HEK293 (cell line): ENCODE measurements around the gene EOGT.

Source experiments
- CTCF ChIA-PET: fragments of 350-600 bp; formaldehyde crosslinking; extraction: SDS; loops from one replicate; lab custom pipeline; 2021; ENCODE audit warnings: antibody characterized with exemption; lab: Yijun Ruan, JAX
- POLR2A ChIA-PET: fragments of 300-600 bp; formaldehyde crosslinking; extraction: SDS; loops from one replicate; lab custom pipeline; 2020; ENCODE audit warnings: antibody characterized with exemption, inconsistent platforms; lab: Yijun Ruan, JAX
- H3K27ac ChIP-seq: fragments of 200-500 bp; sonication (Bioruptor generic); 2 replicates; pipeline ENCODE4 v1.5.1; 2014; ENCODE audit warnings: low read depth, low read length, control low read depth, inconsistent platforms; ENCODE audit errors: extremely low read depth
- H3K36me3 ChIP-seq, 2 experiments: fragments of 200-500 bp in 1 of 2; sonication (Bioruptor generic) in 1 of 2; 1 replicate in 1 of 2; 2 replicates in 1 of 2; pipeline ENCODE4 v1.5.1; 2014 to 2017; ENCODE audit warnings: inconsistent platforms in 2 of 2, low read length in 2 of 2; ENCODE audit not compliant: control insufficient read depth in 2 of 2, insufficient read depth in 1 of 2
- H3K4me1 ChIP-seq: fragments of 200-500 bp; sonication (Bioruptor generic); 2 replicates; pipeline ENCODE4 v1.5.1; 2014; ENCODE audit warnings: mild to moderate bottlenecking, low read length, inconsistent platforms; ENCODE audit not compliant: control insufficient read depth, insufficient read depth
- H3K4me3 ChIP-seq: 2 replicates; pipeline ENCODE4 v1.5.1; 2011; ENCODE audit warnings: low read depth, mild to moderate bottlenecking, control low read depth, low read length, moderate library complexity
- H3K9me3 ChIP-seq: fragments of 200-500 bp; sonication (Bioruptor generic); 2 replicates; pipeline ENCODE4 v1.5.1; 2014; ENCODE audit warnings: low read depth, low read length, inconsistent platforms; ENCODE audit not compliant: control insufficient read depth, insufficient read depth
- SALL2 ChIP-seq: fragments of 450-650 bp; formaldehyde crosslinking; IDR thresholded peaks from 2 replicates; pipeline ENCODE4 v1.5.0; 2017; ENCODE audit warnings: missing biosample characterization, mild to moderate bottlenecking, missing genetic modification characterization, borderline replicate concordance
- TCF7L2 ChIP-seq: IDR thresholded peaks from 2 replicates; pipeline ENCODE4 v1.6.1; 2011; ENCODE audit warnings: low read depth, mild to moderate bottlenecking, inconsistent platforms, low read length, moderate library complexity, borderline replicate concordance
- ZBTB8A ChIP-seq: fragments of 450-650 bp; formaldehyde crosslinking; IDR thresholded peaks from 2 replicates; pipeline ENCODE4 v1.5.1; 2016; ENCODE audit warnings: missing biosample characterization, missing genetic modification characterization
- ZEB2 ChIP-seq: fragments of 450-650 bp; formaldehyde crosslinking; IDR thresholded peaks from 2 replicates; pipeline ENCODE4 v1.5.1; 2016; ENCODE audit warnings: missing biosample characterization, missing genetic modification characterization
- ZFP37 ChIP-seq: fragments of 450-650 bp; formaldehyde crosslinking; IDR thresholded peaks from 2 replicates; pipeline ENCODE4 v1.5.1; 2016; ENCODE audit warnings: missing biosample characterization, missing genetic modification characterization
- ZNF121 ChIP-seq: fragments of 450-650 bp; formaldehyde crosslinking; IDR thresholded peaks from 2 replicates; pipeline ENCODE4 v1.5.1; 2016; ENCODE audit warnings: missing biosample characterization, missing genetic modification characterization
- ZNF23 ChIP-seq: fragments of 450-650 bp; formaldehyde crosslinking; IDR thresholded peaks from 2 replicates; pipeline ENCODE4 v1.5.1; 2016; ENCODE audit warnings: missing biosample characterization, missing genetic modification characterization, borderline replicate concordance
- ZNF585B ChIP-seq: fragments of 450-650 bp; formaldehyde crosslinking; IDR thresholded peaks from 2 replicates; pipeline ENCODE4 v1.5.1; 2016; ENCODE audit warnings: missing biosample characterization, missing genetic modification characterization
- ZSCAN30 ChIP-seq: fragments of 450-650 bp; IDR thresholded peaks from 2 replicates; pipeline ENCODE4 v1.5.1; 2018; ENCODE audit warnings: missing biosample characterization, mild to moderate bottlenecking, missing genetic modification characterization, moderate library complexity
- ZXDB ChIP-seq: fragments of 450-650 bp; formaldehyde crosslinking; IDR thresholded peaks from 2 replicates; pipeline ENCODE4 v1.5.1; 2016; ENCODE audit warnings: missing biosample characterization, missing genetic modification characterization
- TF ChIP-seq, protein P1 (sequence below): fragments of 450-650 bp; formaldehyde crosslinking; IDR thresholded peaks from 2 replicates; pipeline ENCODE4 v1.5.1; 2017; ENCODE audit warnings: missing biosample characterization, missing genetic modification characterization
- TF ChIP-seq, protein P2 (sequence below): fragments of 450-650 bp; formaldehyde crosslinking; IDR thresholded peaks from 2 replicates; pipeline ENCODE4 v1.5.1; 2017; ENCODE audit warnings: missing biosample characterization, mild to moderate bottlenecking, missing genetic modification characterization, moderate library complexity
- TF ChIP-seq, protein P3 (sequence below): sonication (generic); formaldehyde crosslinking; IDR thresholded peaks from 2 replicates; pipeline ENCODE4 v1.8.1; 2022; ENCODE audit warnings: mild to moderate bottlenecking, moderate library complexity, missing genetic modification reagents
- TF ChIP-seq, protein P4 (sequence below): fragments of 450-650 bp; formaldehyde crosslinking; IDR thresholded peaks from 2 replicates; pipeline ENCODE4 v1.5.1; 2016; ENCODE audit warnings: missing biosample characterization, missing genetic modification characterization
- TF ChIP-seq, protein P5 (sequence below): fragments of 450-650 bp; formaldehyde crosslinking; IDR thresholded peaks from 2 replicates; pipeline ENCODE4 v1.5.1; 2016; ENCODE audit warnings: missing biosample characterization, missing genetic modification characterization
- TF ChIP-seq, protein P6 (sequence below): fragments of 450-650 bp; formaldehyde crosslinking; IDR thresholded peaks from 2 replicates; pipeline ENCODE4 v1.5.1; 2016; ENCODE audit warnings: missing biosample characterization, missing genetic modification characterization, borderline replicate concordance

The EOGT gene

DNA sequence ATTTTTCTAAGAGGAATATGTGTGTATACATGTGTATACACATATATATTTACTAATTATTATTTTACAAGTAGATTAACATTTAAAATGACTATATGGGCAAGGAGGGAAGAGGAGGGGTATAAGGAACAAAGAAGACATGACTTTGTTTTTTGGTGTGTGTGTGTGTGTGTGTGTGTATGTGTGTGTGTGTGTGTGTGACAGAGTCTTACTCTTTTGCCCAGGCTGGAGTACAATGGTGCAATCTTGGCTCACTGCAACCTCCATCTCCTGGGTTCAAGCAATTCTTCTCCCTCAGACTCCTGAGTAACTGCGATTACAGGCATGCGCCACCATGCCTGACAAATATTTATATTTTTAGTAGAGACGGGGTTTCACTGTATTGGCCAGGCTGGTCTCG is 2.6 kb upstream of the EOGT start:
- TF ChIP-seq, protein P1, sequence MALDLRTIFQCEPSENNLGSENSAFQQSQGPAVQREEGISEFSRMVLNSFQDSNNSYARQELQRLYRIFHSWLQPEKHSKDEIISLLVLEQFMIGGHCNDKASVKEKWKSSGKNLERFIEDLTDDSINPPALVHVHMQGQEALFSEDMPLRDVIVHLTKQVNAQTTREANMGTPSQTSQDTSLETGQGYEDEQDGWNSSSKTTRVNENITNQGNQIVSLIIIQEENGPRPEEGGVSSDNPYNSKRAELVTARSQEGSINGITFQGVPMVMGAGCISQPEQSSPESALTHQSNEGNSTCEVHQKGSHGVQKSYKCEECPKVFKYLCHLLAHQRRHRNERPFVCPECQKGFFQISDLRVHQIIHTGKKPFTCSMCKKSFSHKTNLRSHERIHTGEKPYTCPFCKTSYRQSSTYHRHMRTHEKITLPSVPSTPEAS (tag by site-specific recombination): peak; percentile 68
- no peak for TF ChIP-seq ZFP37 (tag by site-specific recombination)
- TF ChIP-seq ZNF121 (tag by site-specific recombination): 0 out of 2 replicates have a peak, but pooled peaks have one; percentile 36
- no peak overlapping the region for H3K4me3 ChIP-seq
- no peaks in the 10 kb centered on the region for H3K9me3 ChIP-seq
- peaks cover 0 to 21% of the 10 kb centered on the region in 2 experiments; a peak in 2 of 3 replicates for H3K36me3 ChIP-seq
- no peak overlapping the region for H3K27ac ChIP-seq
- CTCF ChIA-PET: no interaction called here
- no peaks in the 10 kb centered on the region for H3K4me1 ChIP-seq
- POLR2A ChIA-PET: no interaction called here

DNA sequence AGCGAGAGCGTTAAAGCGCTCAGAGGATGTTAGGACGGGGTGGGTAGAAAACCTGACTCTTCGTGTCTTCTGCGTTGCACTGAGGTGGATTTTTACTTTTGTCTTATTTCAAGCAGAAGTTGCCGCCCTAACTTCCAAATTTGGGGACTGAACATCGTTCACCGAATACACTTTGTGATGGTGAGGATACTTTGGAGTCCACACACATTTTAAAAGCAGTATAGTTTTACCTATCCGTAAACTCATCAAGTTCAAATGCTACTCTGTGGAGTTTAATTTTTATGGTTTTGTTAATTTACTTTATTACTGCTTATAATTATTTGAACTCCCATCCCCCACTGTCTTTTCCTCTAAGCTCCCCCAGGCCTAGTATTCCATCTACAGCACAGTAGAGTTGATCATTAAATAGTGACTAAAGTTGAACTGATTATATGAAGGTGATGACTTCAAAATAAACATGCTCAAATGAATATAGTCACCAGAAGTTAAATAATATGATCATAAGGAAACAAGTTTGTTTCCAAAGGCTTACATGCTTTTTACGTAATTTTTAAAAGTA is 617 bp upstream of the EOGT start:
- H3K9me3 ChIP-seq: no peaks in the 10 kb centered on the region
- no peaks in the 10 kb centered on the region for H3K4me1 ChIP-seq
- H3K4me3 ChIP-seq: peak overlapping the region; percentile 79
- peaks cover 0 to 36% of the 10 kb centered on the region in 2 experiments; a peak in 1 of 3 replicates for H3K36me3 ChIP-seq
- POLR2A ChIA-PET: interaction anchor here (0.7 to 1.7 kb wide), 5 partner anchors 11 to 668 kb away, joined by 3 to 6 read pairs (median 3); partner anchors contain the start of genes ARL6IP5 and TMF1
- H3K27ac ChIP-seq: peak overlapping the region; percentile 76; the same call in 1 of the 2 replicates
- CTCF ChIA-PET: interaction anchor here (0.6 kb wide), 1 partner anchor 8 kb away, joined by 3 read pairs; no protein-coding TSS in a partner anchor
- TF ChIP-seq TCF7L2 (no peak), ZNF585B (no peak), ZXDB (no peak), ZEB2 (tag by site-specific recombination) (0 out of 2 replicates have a peak, but pooled peaks have one; percentile 8), SALL2 (tag by site-specific recombination) (no peak), ZSCAN30 (no peak), ZBTB8A (tag by site-specific recombination) (peak; percentile 10; the same call in 1 of the 2 replicates)
- TF ChIP-seq, protein P2, sequence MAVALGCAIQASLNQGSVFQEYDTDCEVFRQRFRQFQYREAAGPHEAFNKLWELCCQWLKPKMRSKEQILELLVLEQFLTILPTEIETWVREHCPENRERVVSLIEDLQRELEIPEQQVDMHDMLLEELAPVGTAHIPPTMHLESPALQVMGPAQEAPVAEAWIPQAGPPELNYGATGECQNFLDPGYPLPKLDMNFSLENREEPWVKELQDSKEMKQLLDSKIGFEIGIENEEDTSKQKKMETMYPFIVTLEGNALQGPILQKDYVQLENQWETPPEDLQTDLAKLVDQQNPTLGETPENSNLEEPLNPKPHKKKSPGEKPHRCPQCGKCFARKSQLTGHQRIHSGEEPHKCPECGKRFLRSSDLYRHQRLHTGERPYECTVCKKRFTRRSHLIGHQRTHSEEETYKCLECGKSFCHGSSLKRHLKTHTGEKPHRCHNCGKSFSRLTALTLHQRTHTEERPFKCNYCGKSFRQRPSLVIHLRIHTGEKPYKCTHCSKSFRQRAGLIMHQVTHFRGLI: 0 out of 2 replicates have a peak, but pooled peaks have one; percentile 0
- TF ChIP-seq, protein P3, sequence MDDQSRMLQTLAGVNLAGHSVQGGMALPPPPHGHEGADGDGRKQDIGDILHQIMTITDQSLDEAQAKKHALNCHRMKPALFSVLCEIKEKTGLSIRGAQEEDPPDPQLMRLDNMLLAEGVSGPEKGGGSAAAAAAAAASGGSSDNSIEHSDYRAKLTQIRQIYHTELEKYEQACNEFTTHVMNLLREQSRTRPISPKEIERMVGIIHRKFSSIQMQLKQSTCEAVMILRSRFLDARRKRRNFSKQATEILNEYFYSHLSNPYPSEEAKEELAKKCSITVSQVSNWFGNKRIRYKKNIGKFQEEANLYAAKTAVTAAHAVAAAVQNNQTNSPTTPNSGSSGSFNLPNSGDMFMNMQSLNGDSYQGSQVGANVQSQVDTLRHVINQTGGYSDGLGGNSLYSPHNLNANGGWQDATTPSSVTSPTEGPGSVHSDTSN (CRISPR knock-in tag): no peak
- TF ChIP-seq, protein P4, sequence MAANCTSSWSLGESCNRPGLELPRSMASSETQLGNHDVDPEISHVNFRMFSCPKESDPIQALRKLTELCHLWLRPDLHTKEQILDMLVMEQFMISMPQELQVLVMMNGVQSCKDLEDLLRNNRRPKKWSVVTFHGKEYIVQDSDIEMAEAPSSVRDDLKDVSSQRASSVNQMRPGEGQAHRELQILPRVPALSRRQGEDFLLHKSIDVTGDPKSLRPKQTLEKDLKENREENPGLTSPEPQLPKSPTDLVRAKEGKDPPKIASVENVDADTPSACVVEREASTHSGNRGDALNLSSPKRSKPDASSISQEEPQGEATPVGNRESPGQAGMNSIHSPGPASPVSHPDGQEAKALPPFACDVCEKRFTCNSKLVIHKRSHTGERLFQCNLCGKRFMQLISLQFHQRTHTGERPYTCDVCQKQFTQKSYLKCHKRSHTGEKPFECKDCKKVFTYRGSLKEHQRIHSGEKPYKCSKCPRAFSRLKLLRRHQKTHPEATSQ: no peak

DNA sequence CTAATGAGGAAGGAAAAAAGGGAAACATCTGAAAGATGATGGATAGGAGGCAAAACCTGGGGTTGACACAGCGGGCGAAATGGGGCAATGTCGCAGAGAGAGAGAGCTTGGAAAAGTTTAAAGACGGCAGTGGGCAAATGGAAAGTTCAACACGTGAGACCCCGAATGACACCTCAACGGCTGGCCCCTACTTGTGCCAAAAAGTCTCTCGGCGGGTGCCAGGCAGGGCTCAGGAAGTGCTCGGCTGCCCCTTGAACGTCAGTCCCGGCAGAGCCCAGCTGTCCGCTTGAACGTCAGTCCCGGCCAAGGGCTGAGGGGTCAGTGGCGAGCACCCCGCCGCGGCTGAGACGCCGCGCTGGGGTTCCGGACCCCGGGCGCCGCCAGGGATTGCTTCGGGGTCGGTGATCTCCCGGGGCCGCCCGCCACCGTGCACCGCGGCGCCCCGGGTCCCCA is 658 bp downstream of the EOGT start:
- peaks cover 0 to 42% of the 10 kb centered on the region in 2 experiments; a peak in 1 of 3 replicates for H3K36me3 ChIP-seq
- no peaks in the 10 kb centered on the region for H3K9me3 ChIP-seq
- peak overlapping the region; percentile 76; the same call in 1 of the 2 replicates for H3K27ac ChIP-seq
- no peaks in the 10 kb centered on the region for H3K4me1 ChIP-seq
- TF ChIP-seq ZNF23: no peak
- TF ChIP-seq, protein P3 (CRISPR knock-in tag): 0 out of 2 replicates have a peak, but pooled peaks have one; percentile 0
- TF ChIP-seq, protein P5, sequence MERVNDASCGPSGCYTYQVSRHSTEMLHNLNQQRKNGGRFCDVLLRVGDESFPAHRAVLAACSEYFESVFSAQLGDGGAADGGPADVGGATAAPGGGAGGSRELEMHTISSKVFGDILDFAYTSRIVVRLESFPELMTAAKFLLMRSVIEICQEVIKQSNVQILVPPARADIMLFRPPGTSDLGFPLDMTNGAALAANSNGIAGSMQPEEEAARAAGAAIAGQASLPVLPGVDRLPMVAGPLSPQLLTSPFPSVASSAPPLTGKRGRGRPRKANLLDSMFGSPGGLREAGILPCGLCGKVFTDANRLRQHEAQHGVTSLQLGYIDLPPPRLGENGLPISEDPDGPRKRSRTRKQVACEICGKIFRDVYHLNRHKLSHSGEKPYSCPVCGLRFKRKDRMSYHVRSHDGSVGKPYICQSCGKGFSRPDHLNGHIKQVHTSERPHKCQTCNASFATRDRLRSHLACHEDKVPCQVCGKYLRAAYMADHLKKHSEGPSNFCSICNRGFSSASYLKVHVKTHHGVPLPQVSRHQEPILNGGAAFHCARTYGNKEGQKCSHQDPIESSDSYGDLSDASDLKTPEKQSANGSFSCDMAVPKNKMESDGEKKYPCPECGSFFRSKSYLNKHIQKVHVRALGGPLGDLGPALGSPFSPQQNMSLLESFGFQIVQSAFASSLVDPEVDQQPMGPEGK (tag by site-specific recombination): no peak
- TF ChIP-seq, protein P6, sequence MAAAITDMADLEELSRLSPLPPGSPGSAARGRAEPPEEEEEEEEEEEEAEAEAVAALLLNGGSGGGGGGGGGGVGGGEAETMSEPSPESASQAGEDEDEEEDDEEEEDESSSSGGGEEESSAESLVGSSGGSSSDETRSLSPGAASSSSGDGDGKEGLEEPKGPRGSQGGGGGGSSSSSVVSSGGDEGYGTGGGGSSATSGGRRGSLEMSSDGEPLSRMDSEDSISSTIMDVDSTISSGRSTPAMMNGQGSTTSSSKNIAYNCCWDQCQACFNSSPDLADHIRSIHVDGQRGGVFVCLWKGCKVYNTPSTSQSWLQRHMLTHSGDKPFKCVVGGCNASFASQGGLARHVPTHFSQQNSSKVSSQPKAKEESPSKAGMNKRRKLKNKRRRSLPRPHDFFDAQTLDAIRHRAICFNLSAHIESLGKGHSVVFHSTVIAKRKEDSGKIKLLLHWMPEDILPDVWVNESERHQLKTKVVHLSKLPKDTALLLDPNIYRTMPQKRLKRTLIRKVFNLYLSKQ: no peak
- POLR2A ChIA-PET: interaction anchor here (0.6 to 1.7 kb wide), 2 partner anchors 10 to 39 kb away, joined by 3 to 6 read pairs; partner anchors contain the start of gene TMF1
- CTCF ChIA-PET: no interaction called here
- H3K4me3 ChIP-seq: peak overlapping the region; percentile 79
